H9 (cell line): ENCODE measurements around the gene SMAD7. TPM values are rescaled to one million over a fixed set of nuclear protein-coding genes. Genes with fewer than 3 reads are reported as not detected.

ENCODE experiments used
- DNase-seq: peaks from one replicate; pipeline ENCODE4 v3.0.0-alpha.2; 2017
- H2AFZ ChIP-seq: one replicate; pipeline ENCODE4 v1.6.1; 2013; ENCODE audit warnings: mild to moderate bottlenecking, low read length, control low read depth, moderate library complexity
- H2AK5ac ChIP-seq: 2 replicates; pipeline ENCODE4 v1.6.1; 2013; ENCODE audit warnings: low read length, control low read depth, mixed read lengths; ENCODE audit not compliant: insufficient read length
- H2BK120ac ChIP-seq: one replicate; pipeline ENCODE4 v1.6.1; 2013; ENCODE audit warnings: low read depth, mild to moderate bottlenecking, low read length, control low read depth, inconsistent platforms; ENCODE audit not compliant: poor library complexity, severe bottlenecking
- H2BK12ac ChIP-seq: 2 replicates; pipeline ENCODE4 v1.6.1; 2013; ENCODE audit warnings: low read length, control low read depth, mixed read lengths, low read depth; ENCODE audit not compliant: insufficient read length
- H2BK15ac ChIP-seq: 2 replicates; pipeline ENCODE4 v1.6.1; 2013; ENCODE audit warnings: low read depth, low read length, control low read depth
- H2BK20ac ChIP-seq: one replicate; pipeline ENCODE4 v1.6.1; 2013; ENCODE audit warnings: low read depth, mild to moderate bottlenecking, low read length, control low read depth, inconsistent platforms; ENCODE audit not compliant: poor library complexity, severe bottlenecking
- H2BK5ac ChIP-seq: 2 replicates; pipeline ENCODE4 v1.6.1; 2013; ENCODE audit warnings: low read length, control low read depth, mixed read lengths; ENCODE audit not compliant: insufficient read length
- H3K14ac ChIP-seq: 2 replicates; pipeline ENCODE4 v1.6.1; 2013; ENCODE audit warnings: low read length, control low read depth; ENCODE audit not compliant: insufficient read depth
- H3K18ac ChIP-seq: 2 replicates; pipeline ENCODE4 v1.6.1; 2013; ENCODE audit warnings: low read depth, mild to moderate bottlenecking, mixed read lengths, low read length, control low read depth; ENCODE audit not compliant: insufficient read length
- H3K23ac ChIP-seq: 2 replicates; pipeline ENCODE4 v1.6.1; 2013; ENCODE audit warnings: low read length, control low read depth, mixed read lengths, low read depth; ENCODE audit not compliant: insufficient read length
- H3K23me2 ChIP-seq: 2 replicates; pipeline ENCODE4 v1.6.1; 2013; ENCODE audit warnings: low read depth, mild to moderate bottlenecking, mixed read lengths, low read length, control low read depth; ENCODE audit not compliant: insufficient read length, poor library complexity, severe bottlenecking
- H3K27ac ChIP-seq: 2 replicates; pipeline ENCODE4 v1.5.1; 2013; ENCODE audit warnings: low read length, control low read depth, mixed read lengths, low read depth; ENCODE audit not compliant: insufficient read length
- H3K27me3 ChIP-seq: 2 replicates; pipeline ENCODE4 v1.6.1; 2013; ENCODE audit warnings: low read length, control low read depth, inconsistent platforms; ENCODE audit not compliant: insufficient read depth
- H3K4ac ChIP-seq: 2 replicates; pipeline ENCODE4 v1.6.1; 2013; ENCODE audit warnings: low read depth, mild to moderate bottlenecking, control low read depth, inconsistent platforms, low read length, moderate library complexity
- H3K4me1 ChIP-seq: 2 replicates; pipeline ENCODE4 v1.6.1; 2013; ENCODE audit warnings: low read length, control low read depth, inconsistent platforms; ENCODE audit not compliant: insufficient read depth
- H3K4me2 ChIP-seq: 2 replicates; pipeline ENCODE4 v1.6.1; 2013; ENCODE audit warnings: low read length, control low read depth, mixed read lengths; ENCODE audit not compliant: insufficient read length, insufficient read depth
- H3K56ac ChIP-seq: 2 replicates; pipeline ENCODE4 v1.6.1; 2013; ENCODE audit warnings: low read depth, mild to moderate bottlenecking, mixed read lengths, low read length, control low read depth; ENCODE audit not compliant: insufficient read length
- H3K79me1 ChIP-seq: 2 replicates; pipeline ENCODE4 v1.6.1; 2013; ENCODE audit warnings: low read depth, mild to moderate bottlenecking, moderate library complexity, low read length, control low read depth, inconsistent platforms; ENCODE audit not compliant: insufficient read depth, poor library complexity, severe bottlenecking
- H3K79me2 ChIP-seq: 2 replicates; pipeline ENCODE4 v1.6.1; 2013; ENCODE audit warnings: low read length, control low read depth, inconsistent platforms; ENCODE audit not compliant: insufficient read depth
- H3K9ac ChIP-seq: 2 replicates; pipeline ENCODE4 v1.6.1; 2013; ENCODE audit warnings: low read length, control low read depth, mixed read lengths; ENCODE audit not compliant: insufficient read length; ENCODE audit errors: extremely low read depth
- H3K9me3 ChIP-seq: one replicate; pipeline ENCODE4 v1.6.1; 2013; ENCODE audit warnings: low read depth, low read length, inconsistent platforms; ENCODE audit not compliant: control insufficient read depth
- H3T11ph ChIP-seq: one replicate; pipeline ENCODE4 v1.6.1; 2013; ENCODE audit warnings: mild to moderate bottlenecking, low read length, control low read depth, inconsistent platforms
- H4K20me1 ChIP-seq: one replicate; pipeline ENCODE4 v1.6.1; 2013; ENCODE audit not compliant: control insufficient read depth, insufficient read length, insufficient read depth
- H4K5ac ChIP-seq: 2 replicates; pipeline ENCODE4 v1.6.1; 2013; ENCODE audit warnings: low read depth, mild to moderate bottlenecking, mixed read lengths, low read length, control low read depth; ENCODE audit not compliant: insufficient read length
- H4K8ac ChIP-seq: replicated peaks from 2 replicates; pipeline ENCODE4 v1.6.1; 2013; ENCODE audit warnings: low read length, control low read depth, mixed read lengths, low read depth; ENCODE audit not compliant: insufficient read length
- H4K91ac ChIP-seq: 2 replicates; pipeline ENCODE4 v1.6.1; 2013; ENCODE audit warnings: low read depth, mild to moderate bottlenecking, moderate library complexity, mixed read lengths, low read length, control low read depth; ENCODE audit not compliant: insufficient read length
- H3K27ac Mint-ChIP-seq, 3 experiments: 2 replicates in 2 of 3; 3 replicates in 1 of 3; pipeline ENCODE4 v1.8.0; 2020 to 2021; ENCODE audit warnings: mixed read lengths in 3 of 3, mild to moderate bottlenecking in 1 of 3, moderate library complexity in 1 of 3
- H3K27me3 Mint-ChIP-seq: 2 replicates; pipeline ENCODE4 v1.8.0; 2021; ENCODE audit warnings: low read depth, mild to moderate bottlenecking, moderate library complexity, mixed read lengths
- H3K36me3 Mint-ChIP-seq, 3 experiments: 2 replicates in 2 of 3; 3 replicates in 1 of 3; pipeline ENCODE4 v1.8.0; 2020 to 2021; ENCODE audit warnings: low read depth in 3 of 3, mixed read lengths in 3 of 3; ENCODE audit not compliant: insufficient read depth in 1 of 3
- H3K4me1 Mint-ChIP-seq, 2 experiments: 2 replicates each; pipeline ENCODE4 v1.8.0; 2020; ENCODE audit warnings: mixed read lengths in 2 of 2
- H3K4me3 Mint-ChIP-seq, 2 experiments: 2 replicates in 1 of 2; 3 replicates in 1 of 2; pipeline ENCODE4 v1.8.0; 2020 to 2021; ENCODE audit warnings: mild to moderate bottlenecking in 2 of 2, mixed read lengths in 2 of 2, moderate library complexity in 1 of 2
- H3K9me3 Mint-ChIP-seq, 2 experiments: 2 replicates in 1 of 2; 3 replicates in 1 of 2; pipeline ENCODE4 v1.8.0; 2020; ENCODE audit warnings: mild to moderate bottlenecking in 2 of 2, mixed read lengths in 2 of 2, moderate library complexity in 1 of 2
- CTCF ChIP-seq: fragments of 200-600 bp; sonication (generic); conservative IDR thresholded peaks from 3 replicates; pipeline ENCODE4 v1.8.0; 2021; ENCODE audit warnings: antibody characterized with exemption, mild to moderate bottlenecking
- whole genome bisulfite sequencing: extraction: QIAGEN DNeasy Blood & Tissue Kit; methylation state at CpG from one replicate; pipeline ENCODE4 v1.1.7; 2013; ENCODE audit warnings: missing lambda C conversion rate, low lambda C conversion rate, mixed read lengths; ENCODE audit not compliant: insufficient read length; ENCODE audit errors: extremely low coverage; 5-methylcytosine and 5-hydroxymethylcytosine counted together
- total RNA-seq: library from RNA; stranded (reverse); gene quantifications from 2 replicates; pipeline ENCODE4 v1.2.1, GENCODE V29; 2021

The SMAD7 gene
- total RNA-seq, 1 experiment from 2014 or later: 27.7 TPM

- H3K4me1 ChIP-seq: peaks cover 3% of the 10 kb centered on the region; the same call in 1 of the 2 replicates
- H4K8ac ChIP-seq: no peak overlapping the region
- Mint-ChIP-seq H3K36me3 (no peaks in the 10 kb centered on the region), H3K4me1 (peaks cover 27 to 36% of the 10 kb centered on the region in 2 experiments), H3K9me3 (no peaks in the 10 kb centered on the region), H3K27me3 (no peaks in the 10 kb centered on the region), H3K27ac (peak overlapping the region in 1 of 3 experiments; percentile 94; a peak in 1 of 7 replicates), H3K4me3 (no peak overlapping the region)
- H3K23me2 ChIP-seq: no peaks in the 10 kb centered on the region
- H3K23ac ChIP-seq: no peak overlapping the region
- no peak overlapping the region for H3K27ac ChIP-seq
- no peak overlapping the region for H2BK12ac ChIP-seq
- H3K27me3 ChIP-seq: no peaks in the 10 kb centered on the region
- no peak overlapping the region; the same call in 1 of the 2 replicates for H3K14ac ChIP-seq
- H4K20me1 ChIP-seq: no peaks in the 10 kb centered on the region
- H3K79me1 ChIP-seq: no peaks in the 10 kb centered on the region
- H2AK5ac ChIP-seq: no peak overlapping the region
- no peak overlapping the region for H2BK20ac ChIP-seq
- no peak overlapping the region for H3K9ac ChIP-seq
- H2BK15ac ChIP-seq: no peak overlapping the region
- no peak overlapping the region for H2AFZ ChIP-seq
- no peaks in the 10 kb centered on the region for H3K9me3 ChIP-seq
- H4K5ac ChIP-seq: no peak overlapping the region
- no peaks in the 10 kb centered on the region for H3K79me2 ChIP-seq
- no CpG with 5 or more reads among the region's 25 CpGs for WGBS
- no peak overlapping the region for H3K56ac ChIP-seq
- no peak for DNase-seq
- no peak overlapping the region for H3K4ac ChIP-seq
- H2BK5ac ChIP-seq: no peak overlapping the region
- no peak overlapping the region for H2BK120ac ChIP-seq
- H4K91ac ChIP-seq: no peak overlapping the region
- no peak for TF ChIP-seq CTCF
- no peak overlapping the region for H3K4me2 ChIP-seq
- no peak overlapping the region for H3K18ac ChIP-seq
- no peak overlapping the region for H3T11ph ChIP-seq
Observed at GRCh38 chr18:48893608-48894600, 56.9 kb downstream of the SMAD7 start.
